Transverse colon (tissue), 4 donors: ENCODE data around the gene ABCA7. TPM values are rescaled to one million over a fixed set of nuclear protein-coding genes. Genes with fewer than 3 reads are reported as not detected.
A peak's percentile ranks its signal among the peaks of the same experiment; 100 is the strongest.

Experiments used
- DNase-seq: peaks from one replicate; pipeline ENCODE4 v3.0.0-alpha.2; 2019
- H3K27ac ChIP-seq, 4 donors: fragments of 200-600 bp; sonication (generic); 2 replicates each; pipeline ENCODE4 v1.5.1; 2016 to 2018; ENCODE audit warnings: inconsistent platforms in 4 of 4
- H3K27me3 ChIP-seq: fragments of 200-600 bp; sonication (generic); 2 replicates; pipeline ENCODE4 v1.5.1; 2017; ENCODE audit warnings: inconsistent platforms
- H3K36me3 ChIP-seq, 4 donors: fragments of 200-600 bp; sonication (generic); 2 replicates each; pipeline ENCODE4 v1.5.1; 2017 to 2019; ENCODE audit warnings: inconsistent platforms in 4 of 4
- H3K4me1 ChIP-seq, 4 donors: fragments of 200-600 bp; sonication (generic); 2 replicates each; pipeline ENCODE4 v1.5.1; 2017 to 2020; ENCODE audit warnings: inconsistent platforms in 4 of 4
- H3K4me3 ChIP-seq, 4 donors: fragments of 200-600 bp; sonication (generic); 1 replicate in 1 of 4; 2 replicates in 3 of 4; pipeline versions ENCODE4 v1.5.1 to v1.6.1; 2017 to 2019; ENCODE audit warnings: inconsistent platforms in 4 of 4
- H3K9me3 ChIP-seq, 2 donors: fragments of 200-600 bp; sonication (generic); 2 replicates each; pipeline ENCODE4 v1.5.1; 2017 to 2019; ENCODE audit warnings: inconsistent platforms in 2 of 2
- EP300 ChIP-seq: sonication (generic); formaldehyde crosslinking; IDR thresholded peaks from one replicate; pipeline ENCODE4 v1.6.1; 2017; ENCODE audit warnings: antibody characterized with exemption, low read depth
- POLR2A ChIP-seq: fragments of 450-650 bp; IDR thresholded peaks from one replicate; pipeline ENCODE4 v1.6.1; 2016; ENCODE audit warnings: antibody characterized with exemption, mild to moderate bottlenecking, moderate library complexity
- POLR2AphosphoS5 ChIP-seq, 3 donors: sonication (generic); formaldehyde crosslinking; IDR thresholded peaks; one replicate each; pipeline ENCODE4 v1.6.1; 2016; ENCODE audit warnings: antibody characterized with exemption in 3 of 3
- WGBS, 2 donors: methylation state at CpG; one replicate each; pipeline ENCODE4 v1.1.5; 2018; ENCODE audit warnings: low coverage in 1 of 2; 5-methylcytosine and 5-hydroxymethylcytosine counted together
- in situ Hi-C, 4 donors: fragments of 200-750 bp; cut with MboI; loops; one replicate each; pipeline versions ENCODE4 v1.15.0 to v1.15.1; 2017; ENCODE audit warnings: low sequenced_read_pairs in 3 of 4, low pct_ligation_motif_present in 1 of 4, low pct_unique_long_range_greater_than_20kb in 1 of 4
- intact Hi-C: fragments of 100-400 bp; cut with DNase I; formaldehyde crosslinking; loops from one replicate; pipeline ENCODE4 v1.15.1; 2023; ENCODE audit warnings: low total_unique reads
- total RNA-seq, 4 donors: library from RNA; depleted of rRNA; stranded (reverse); fragments of >200 nt; gene quantifications; one replicate each; pipeline ENCODE4 v1.1.0, GENCODE V29; 2016
- TF ChIP-seq, protein P1 (sequence below), 5 experiments: fragments of 200-600 bp in 3 of 5; fragments of 450-650 bp in 2 of 5; sonication (generic) in 3 of 5; IDR thresholded peaks; 1 replicate in 2 of 5; 2 replicates in 3 of 5; pipeline ENCODE4 v1.5.1; 2016 to 2017; ENCODE audit warnings: antibody characterized with exemption in 5 of 5, inconsistent platforms in 3 of 5, mild to moderate bottlenecking in 2 of 5, moderate library complexity in 1 of 5

Gene ABCA7
- total RNA-seq, 4 donors from 2014 or later, result 47.1 to 128 (median 82.0) TPM

DNA sequence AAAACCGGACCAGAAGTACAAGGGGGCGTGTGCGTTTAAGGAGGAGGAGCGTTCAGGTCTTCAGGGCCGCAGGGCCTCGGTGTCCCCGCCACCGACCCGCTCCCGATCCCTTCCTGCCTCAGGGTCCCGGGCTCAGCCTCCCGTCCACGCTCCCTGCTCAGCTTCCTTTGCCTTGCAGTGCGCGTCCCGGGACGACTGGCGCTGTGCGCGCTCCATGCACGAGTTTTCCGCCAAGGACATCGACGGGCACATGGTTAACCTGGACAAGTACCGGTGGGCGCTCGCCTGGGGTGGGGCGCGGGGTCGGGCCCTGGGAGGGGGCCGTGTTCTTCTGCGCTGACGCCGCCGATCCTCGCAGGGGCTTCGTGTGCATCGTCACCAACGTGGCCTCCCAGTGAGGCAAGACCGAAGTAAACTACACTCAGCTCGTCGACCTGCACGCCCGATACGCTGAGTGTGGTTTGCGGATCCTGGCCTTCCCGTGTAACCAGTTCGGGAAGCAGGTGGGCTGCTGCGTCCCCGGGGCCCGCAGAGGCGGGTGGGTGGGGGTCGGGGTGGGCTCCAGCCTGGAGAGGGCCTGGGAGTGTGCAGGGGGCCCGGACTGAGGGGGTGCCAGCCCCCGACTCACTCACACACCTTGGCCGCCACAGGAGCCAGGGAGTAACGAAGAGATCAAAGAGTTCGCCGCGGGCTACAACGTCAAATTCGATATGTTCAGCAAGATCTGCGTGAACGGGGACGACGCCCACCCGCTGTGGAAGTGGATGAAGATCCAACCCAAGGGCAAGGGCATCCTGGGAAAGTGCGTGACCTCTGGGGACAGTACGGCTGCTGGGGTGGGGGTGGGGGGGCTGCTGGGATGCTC lies 65.3 kb downstream of the ABCA7 start:
- peak; percentile 47 for DNase-seq
- peak overlapping the region; percentile 98 to 100 (median 100) for H3K27ac ChIP-seq
- TF ChIP-seq, protein P1, sequence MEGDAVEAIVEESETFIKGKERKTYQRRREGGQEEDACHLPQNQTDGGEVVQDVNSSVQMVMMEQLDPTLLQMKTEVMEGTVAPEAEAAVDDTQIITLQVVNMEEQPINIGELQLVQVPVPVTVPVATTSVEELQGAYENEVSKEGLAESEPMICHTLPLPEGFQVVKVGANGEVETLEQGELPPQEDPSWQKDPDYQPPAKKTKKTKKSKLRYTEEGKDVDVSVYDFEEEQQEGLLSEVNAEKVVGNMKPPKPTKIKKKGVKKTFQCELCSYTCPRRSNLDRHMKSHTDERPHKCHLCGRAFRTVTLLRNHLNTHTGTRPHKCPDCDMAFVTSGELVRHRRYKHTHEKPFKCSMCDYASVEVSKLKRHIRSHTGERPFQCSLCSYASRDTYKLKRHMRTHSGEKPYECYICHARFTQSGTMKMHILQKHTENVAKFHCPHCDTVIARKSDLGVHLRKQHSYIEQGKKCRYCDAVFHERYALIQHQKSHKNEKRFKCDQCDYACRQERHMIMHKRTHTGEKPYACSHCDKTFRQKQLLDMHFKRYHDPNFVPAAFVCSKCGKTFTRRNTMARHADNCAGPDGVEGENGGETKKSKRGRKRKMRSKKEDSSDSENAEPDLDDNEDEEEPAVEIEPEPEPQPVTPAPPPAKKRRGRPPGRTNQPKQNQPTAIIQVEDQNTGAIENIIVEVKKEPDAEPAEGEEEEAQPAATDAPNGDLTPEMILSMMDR (IDR thresholded peaks at IDR 0.05), result no peak
- peak in 1 of 3 donors; percentile 56 for TF ChIP-seq POLR2AphosphoS5 (IDR thresholded peaks at IDR 0.05)
- H3K27me3 ChIP-seq, result no peaks in the 10 kb centered on the region
- intact Hi-C loops (loop anchor here (10.0 kb wide), 2 partner anchors 140 to 180 kb away; partner anchors contain the start of genes ARID3A, ATP5F1D and MIDN), in situ Hi-C loops (no loop called here)
- peaks cover 23 to 54% (median 36%) of the 10 kb centered on the region in 4 donors for H3K4me1 ChIP-seq
- WGBS, 2 donors, result 39% methylated on average over 65 of the region's 69 CpGs; no CpG with 5 or more reads in 1 of the 2 donors
- H3K9me3 ChIP-seq, result no peaks in the 10 kb centered on the region
- H3K36me3 ChIP-seq, result peaks cover 0 to 10% (median 4%) of the 10 kb centered on the region in 4 donors
- peak overlapping the region; percentile 52 to 98 (median 91) for H3K4me3 ChIP-seq

DNA sequence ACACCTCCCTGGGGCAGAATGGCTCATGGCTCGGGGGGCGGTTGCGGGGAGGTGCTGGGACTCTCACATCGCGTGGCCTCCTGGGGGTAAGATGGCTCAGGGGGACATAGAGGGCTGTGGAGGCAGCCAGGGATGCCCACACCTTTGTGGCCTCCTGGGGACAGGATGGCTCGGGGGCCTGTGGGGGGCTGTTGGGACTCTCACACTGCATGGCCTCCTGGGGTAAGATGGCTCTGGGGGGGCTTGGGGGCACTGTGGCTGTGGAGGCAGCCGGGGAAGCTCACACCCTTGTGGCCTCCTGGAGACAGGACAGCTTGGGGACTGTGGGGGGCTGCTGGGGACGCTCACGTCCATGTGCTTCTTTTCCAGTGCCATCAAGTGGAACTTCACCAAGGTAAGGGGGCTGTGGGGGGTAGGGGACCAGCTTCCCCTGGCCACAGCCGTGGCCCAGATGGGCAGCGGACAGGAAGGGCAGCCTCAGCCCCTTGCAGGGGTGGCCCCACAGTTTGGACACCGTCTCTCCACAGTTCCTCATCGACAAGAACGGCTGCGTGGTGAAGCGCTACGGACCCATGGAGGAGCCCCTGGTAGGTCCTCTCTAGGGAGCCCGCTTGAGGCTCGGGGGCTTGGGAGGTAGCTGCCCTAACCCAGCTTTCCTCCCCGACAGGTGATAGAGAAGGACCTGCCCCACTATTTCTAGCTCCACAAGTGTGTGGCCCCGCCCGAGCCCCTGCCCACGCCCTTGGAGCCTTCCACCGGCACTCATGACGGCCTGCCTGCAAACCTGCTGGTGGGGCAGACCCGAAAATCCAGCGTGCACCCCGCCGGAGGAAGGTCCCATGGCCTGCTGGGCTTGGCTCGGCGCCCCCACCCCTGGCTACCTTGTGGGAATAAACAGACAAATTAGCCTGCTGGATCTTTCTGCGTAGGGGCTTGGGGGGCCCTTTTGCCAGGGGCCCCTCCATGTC lies 66.2 kb downstream of the ABCA7 start:
- Histone ChIP-seq H3K4me1 (peaks cover 23 to 50% (median 36%) of the 10 kb centered on the region in 4 donors), H3K27ac (peak overlapping the region in 3 of 4 donors; percentile 98 to 100 (median 100)), H3K36me3 (peaks cover 0 to 10% (median 4%) of the 10 kb centered on the region in 4 donors), H3K27me3 (no peaks in the 10 kb centered on the region), H3K9me3 (no peaks in the 10 kb centered on the region), H3K4me3 (peak overlapping the region in 1 of 4 donors; percentile 95)
- no peak for DNase-seq
- WGBS, 2 donors, result 86 to 87% methylated on average over 3 to 31 of the region's 32 CpGs
- TF ChIP-seq, protein P1 (IDR thresholded peaks at IDR 0.05), result no peak
- TF ChIP-seq POLR2A (no peak), EP300 (no peak), POLR2AphosphoS5 (IDR thresholded peaks at IDR 0.05) (no peak)
- in situ Hi-C loops, result no loop called here
- intact Hi-C loops, result loop anchor here (10.0 kb wide), 2 partner anchors 139 to 181 kb away; partner anchors contain the start of genes ARID3A, ATP5F1D and MIDN

GRCh38 chr19:1106841-1107660 lies 67.1 kb downstream of the ABCA7 start:
- Histone ChIP-seq H3K36me3 (peaks cover 0 to 10% (median 4%) of the 10 kb centered on the region in 4 donors), H3K27ac (no peak overlapping the region), H3K4me1 (peaks cover 18 to 49% (median 37%) of the 10 kb centered on the region in 4 donors), H3K27me3 (no peaks in the 10 kb centered on the region), H3K9me3 (no peaks in the 10 kb centered on the region), H3K4me3 (no peak overlapping the region)
- in situ Hi-C loops (no loop called here), intact Hi-C loops (loop anchor here (10.0 kb wide), 2 partner anchors 138 to 182 kb away; partner anchors contain the start of genes ARID3A, ATP5F1D and MIDN)
- DNase-seq, result peak; percentile 32
- TF ChIP-seq, protein P1 (IDR thresholded peaks at IDR 0.05), result peak in 2 of 5 experiments; percentile 19 to 21
- no peak for TF ChIP-seq POLR2AphosphoS5 (IDR thresholded peaks at IDR 0.05)
- 64% methylated on average over 10 of the region's 17 CpGs; no CpG with 5 or more reads in 1 of the 2 donors for WGBS, 2 donors
